GM21528 (cell line): ENCODE data around the gene SBDS.
A peak's percentile ranks its signal among the peaks of the same experiment; 100 is the strongest.
"Not testable (repeated sequence)": the region's sequence is repeated elsewhere in the genome, so short reads cannot be mapped to it uniquely, and the experiment has no call there.

ENCODE experiments used
- ATAC-seq: cut with Tn5 transposase; IDR thresholded peaks from one replicate; pipeline ENCODE4 v1.9.1; 2021; ENCODE audit warnings: mild to moderate bottlenecking, moderate library complexity; ENCODE audit not compliant: unreplicated experiment, low FRiP score

Gene SBDS

GRCh38 chr7:66995050-66995776 is at the start of gene SBDS:
Gene SBDS, minus strand, starts transcription at chr7:66995586. Its CDS starts 169 bp downstream, at chr7:66995417.
- peak; percentile 66 for ATAC-seq

- not testable (repeated sequence) for ATAC-seq
These were observed 48.2 kb upstream of the SBDS start for GRCh38 chr7:67043559-67043930.

GRCh38 chr7:67042781-67043558 is 47.6 kb upstream of the SBDS start:
- ATAC-seq, result not testable (repeated sequence)

- ATAC-seq, result not testable (repeated sequence)
These were observed 45.4 kb upstream of the SBDS start for GRCh38 chr7:67040832-67041231.

GRCh38 chr7:67036432-67037395 is 41.3 kb upstream of the SBDS start:
- ATAC-seq, result not testable (repeated sequence)

- ATAC-seq, result no peak
These were observed 37.9 kb upstream of the SBDS start for GRCh38 chr7:67033251-67033650.

- ATAC-seq, result not testable (repeated sequence)
These were observed 36.3 kb upstream of the SBDS start for GRCh38 chr7:67031685-67032084.

GRCh38 chr7:67025459-67025858 is 30.1 kb upstream of the SBDS start:
- ATAC-seq, result not testable (repeated sequence)

- no peak for ATAC-seq
These were observed 27.1 kb upstream of the SBDS start for GRCh38 chr7:67022511-67022910.

- ATAC-seq, result no peak
These were observed 25.9 kb upstream of the SBDS start for GRCh38 chr7:67021260-67021659.

GRCh38 chr7:67019562-67020390 is 24.4 kb upstream of the SBDS start:
- no peak for ATAC-seq

- no peak for ATAC-seq
These were observed 23.6 kb upstream of the SBDS start for GRCh38 chr7:67018940-67019339.

- ATAC-seq, result not testable (repeated sequence)
These were observed 22.6 kb upstream of the SBDS start for GRCh38 chr7:67017971-67018370.

- ATAC-seq, result not testable (repeated sequence)
These were observed 18.8 kb upstream of the SBDS start for GRCh38 chr7:67014076-67014622.

GRCh38 chr7:67009677-67010076 is 14.3 kb upstream of the SBDS start:
- not testable (repeated sequence) for ATAC-seq

- ATAC-seq, result no peak
These were observed 12.9 kb upstream of the SBDS start for GRCh38 chr7:67008260-67008659.

- ATAC-seq, result no peak
These were observed 11.6 kb upstream of the SBDS start for GRCh38 chr7:67006965-67007364.

GRCh38 chr7:67004145-67004544 is 8.8 kb upstream of the SBDS start:
- ATAC-seq, result not testable (repeated sequence)

GRCh38 chr7:67000601-67001258 is 5.3 kb upstream of the SBDS start:
- ATAC-seq, result not testable (repeated sequence)
